Mesothelial cell of epicardium (in vitro differentiated cells): Measurements from ENCODE around the gene FAM107B. TPM values are rescaled to one million over a fixed set of nuclear protein-coding genes. Genes with fewer than 3 reads are reported as not detected.

Experiments used
- DNase-seq, 2 experiments: peaks; one replicate each; pipeline ENCODE4 v3.0.0; 2021; ENCODE audit warnings: low spot score in 2 of 2; ENCODE audit not compliant: unreplicated experiment in 2 of 2
- H3K27ac Mint-ChIP-seq: 2 replicates; pipeline ENCODE4 v1.8.0; 2021; ENCODE audit warnings: mixed read lengths
- H3K27me3 Mint-ChIP-seq: 2 replicates; pipeline ENCODE4 v1.8.0; 2021; ENCODE audit warnings: low read depth, mixed read lengths
- H3K36me3 Mint-ChIP-seq: 2 replicates; pipeline ENCODE4 v1.8.0; 2021; ENCODE audit warnings: mixed read lengths
- H3K4me1 Mint-ChIP-seq: 2 replicates; pipeline ENCODE4 v1.8.0; 2021; ENCODE audit warnings: mixed read lengths
- H3K4me3 Mint-ChIP-seq: 2 replicates; pipeline ENCODE4 v1.8.0; 2021; ENCODE audit warnings: mild to moderate bottlenecking, moderate library complexity, mixed read lengths
- H3K9me3 Mint-ChIP-seq: 2 replicates; pipeline ENCODE4 v1.8.0; 2021; ENCODE audit warnings: mixed read lengths
- total RNA-seq: library from RNA; stranded (reverse); gene quantifications from 3 replicates; pipeline ENCODE4 v1.2.1, GENCODE V29; 2021
- TF ChIP-seq, protein P1 (sequence below): fragments of 200-600 bp; sonication (generic); IDR thresholded peaks from one replicate; pipeline ENCODE4 v1.5.0; 2021; ENCODE audit warnings: antibody characterized with exemption; ENCODE audit not compliant: unreplicated experiment

FAM107B gene
- total RNA-seq, 1 donor from 2014 or later = 23.5 TPM

GRCh38 chr10:14548474-14548873 is 226.2 kb downstream of the FAM107B start:
- no peaks in the 10 kb centered on the region for H3K36me3 Mint-ChIP-seq
- TF ChIP-seq, protein P1, sequence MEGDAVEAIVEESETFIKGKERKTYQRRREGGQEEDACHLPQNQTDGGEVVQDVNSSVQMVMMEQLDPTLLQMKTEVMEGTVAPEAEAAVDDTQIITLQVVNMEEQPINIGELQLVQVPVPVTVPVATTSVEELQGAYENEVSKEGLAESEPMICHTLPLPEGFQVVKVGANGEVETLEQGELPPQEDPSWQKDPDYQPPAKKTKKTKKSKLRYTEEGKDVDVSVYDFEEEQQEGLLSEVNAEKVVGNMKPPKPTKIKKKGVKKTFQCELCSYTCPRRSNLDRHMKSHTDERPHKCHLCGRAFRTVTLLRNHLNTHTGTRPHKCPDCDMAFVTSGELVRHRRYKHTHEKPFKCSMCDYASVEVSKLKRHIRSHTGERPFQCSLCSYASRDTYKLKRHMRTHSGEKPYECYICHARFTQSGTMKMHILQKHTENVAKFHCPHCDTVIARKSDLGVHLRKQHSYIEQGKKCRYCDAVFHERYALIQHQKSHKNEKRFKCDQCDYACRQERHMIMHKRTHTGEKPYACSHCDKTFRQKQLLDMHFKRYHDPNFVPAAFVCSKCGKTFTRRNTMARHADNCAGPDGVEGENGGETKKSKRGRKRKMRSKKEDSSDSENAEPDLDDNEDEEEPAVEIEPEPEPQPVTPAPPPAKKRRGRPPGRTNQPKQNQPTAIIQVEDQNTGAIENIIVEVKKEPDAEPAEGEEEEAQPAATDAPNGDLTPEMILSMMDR = no peak
- no peak overlapping the region for H3K4me3 Mint-ChIP-seq
- peaks cover 41% of the 10 kb centered on the region for H3K4me1 Mint-ChIP-seq
- no peaks in the 10 kb centered on the region for H3K27me3 Mint-ChIP-seq
- H3K27ac Mint-ChIP-seq = no peak overlapping the region
- DNase-seq = no peak
- no peaks in the 10 kb centered on the region for H3K9me3 Mint-ChIP-seq

- peaks cover 45% of the 10 kb centered on the region for H3K4me1 Mint-ChIP-seq
- no peaks in the 10 kb centered on the region for H3K9me3 Mint-ChIP-seq
- no peaks in the 10 kb centered on the region for H3K36me3 Mint-ChIP-seq
- TF ChIP-seq, protein P1 = peak; percentile 45
- H3K27ac Mint-ChIP-seq = no peak overlapping the region
- DNase-seq = no peak
- no peaks in the 10 kb centered on the region for H3K27me3 Mint-ChIP-seq
- H3K4me3 Mint-ChIP-seq = no peak overlapping the region
Observed at GRCh38 chr10:14547816-14548215, 226.9 kb downstream of the FAM107B start.

GRCh38 chr10:14545827-14546226 is 228.9 kb downstream of the FAM107B start:
- TF ChIP-seq, protein P1 = no peak
- H3K4me3 Mint-ChIP-seq = no peak overlapping the region
- H3K4me1 Mint-ChIP-seq = peaks cover 56% of the 10 kb centered on the region
- H3K9me3 Mint-ChIP-seq = no peaks in the 10 kb centered on the region
- H3K27me3 Mint-ChIP-seq = no peaks in the 10 kb centered on the region
- DNase-seq = no peak
- H3K36me3 Mint-ChIP-seq = peaks cover 2% of the 10 kb centered on the region
- H3K27ac Mint-ChIP-seq = peak overlapping the region; percentile 85

- TF ChIP-seq, protein P1 = no peak
- H3K9me3 Mint-ChIP-seq = no peaks in the 10 kb centered on the region
- DNase-seq = no peak
- H3K4me1 Mint-ChIP-seq = peaks cover 58% of the 10 kb centered on the region
- H3K27ac Mint-ChIP-seq = no peak overlapping the region
- H3K4me3 Mint-ChIP-seq = no peak overlapping the region
- H3K36me3 Mint-ChIP-seq = peaks cover 2% of the 10 kb centered on the region
- H3K27me3 Mint-ChIP-seq = no peaks in the 10 kb centered on the region
Observed at GRCh38 chr10:14543904-14544210, 230.8 kb downstream of the FAM107B start.

DNA sequence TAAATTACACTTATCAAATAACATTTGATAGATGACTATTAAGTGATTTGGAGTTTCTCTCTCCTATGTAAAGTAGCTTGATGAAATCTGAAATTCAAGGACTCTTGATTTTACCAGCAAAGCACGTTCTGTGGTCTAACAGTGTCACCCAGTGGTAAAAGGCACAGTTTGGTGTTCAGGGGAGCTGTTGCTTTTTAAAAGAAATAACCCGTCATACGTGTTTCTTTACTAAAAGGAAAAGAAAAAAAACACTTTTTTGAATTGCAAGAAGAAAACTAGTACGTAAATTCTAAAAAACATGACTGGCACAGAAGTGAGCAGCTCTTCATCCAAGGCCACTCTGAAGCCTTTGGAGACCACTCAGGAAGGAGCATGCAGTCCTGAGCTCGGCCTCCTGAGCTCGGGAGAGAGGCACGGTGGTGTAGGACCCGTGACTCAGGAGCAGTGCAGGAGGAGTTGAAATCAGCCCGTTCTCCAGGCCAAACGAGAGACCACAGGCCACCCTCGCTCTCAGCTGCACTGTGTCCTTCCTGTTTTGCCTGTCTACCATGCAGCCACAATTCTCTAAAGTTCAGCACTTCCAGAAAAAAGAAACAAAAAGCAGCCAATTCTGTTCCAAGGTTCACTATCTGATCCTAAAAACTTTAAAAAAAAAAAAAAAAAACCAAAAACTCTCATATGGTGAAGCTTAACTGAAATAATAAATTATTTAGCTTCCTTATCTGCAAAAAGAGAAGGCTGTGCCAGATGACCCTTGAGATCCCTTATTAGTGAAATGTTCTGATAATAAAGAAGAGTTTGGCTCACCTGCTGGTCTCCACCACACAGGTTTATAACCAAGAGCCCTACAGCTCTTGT is 231.4 kb downstream of the FAM107B start:
- Mint-ChIP-seq H3K36me3 (peaks cover 2% of the 10 kb centered on the region), H3K27me3 (no peaks in the 10 kb centered on the region), H3K9me3 (no peaks in the 10 kb centered on the region), H3K27ac (peak overlapping the region; percentile 14), H3K4me3 (no peak overlapping the region), H3K4me1 (peaks cover 58% of the 10 kb centered on the region)
- TF ChIP-seq, protein P1 = no peak
- no peak for DNase-seq
